Activated T-helper 1 cell treated with anti-CD3 and anti-CD28 coated beads, Interleukin-12 subunit alpha, Interleukin-12 subunit beta, Interleukin-2, Interleukin-4 antibody, amounts not matched to agents 30 ng/mL and 10 ng/mL and 1 ng/mL, durations not matched to agents 14 hours and 24 hours and 36 hours (primary cell): ENCODE results near the gene FAM187B. TPM values are rescaled to one million over a fixed set of nuclear protein-coding genes. Genes with fewer than 3 reads are reported as not detected.
"Not testable (repeated sequence)": the region's sequence is repeated elsewhere in the genome, so short reads cannot be mapped to it uniquely, and the experiment has no call there.

Source experiments
- DNase-seq: peaks from one replicate; pipeline ENCODE4 v3.0.0; 2021; ENCODE audit warnings: low spot score
- H3K27ac Mint-ChIP-seq: one replicate; pipeline ENCODE4 v1.8.0; 2021; ENCODE audit warnings: mild to moderate bottlenecking, mixed read lengths
- H3K27me3 Mint-ChIP-seq: one replicate; pipeline ENCODE4 v1.8.0; 2022; ENCODE audit warnings: mild to moderate bottlenecking, moderate library complexity, mixed read lengths; ENCODE audit not compliant: insufficient read depth
- H3K36me3 Mint-ChIP-seq: one replicate; pipeline ENCODE4 v1.8.0; 2021; ENCODE audit warnings: low read depth, mixed read lengths
- H3K4me1 Mint-ChIP-seq: one replicate; pipeline ENCODE4 v1.8.0; 2021; ENCODE audit warnings: low read depth, mixed read lengths
- H3K4me3 Mint-ChIP-seq: one replicate; pipeline ENCODE4 v1.8.0; 2021; ENCODE audit warnings: mild to moderate bottlenecking, moderate library complexity, mixed read lengths
- H3K9me3 Mint-ChIP-seq: one replicate; pipeline ENCODE4 v1.8.0; 2021; ENCODE audit warnings: mixed read lengths
- intact Hi-C: fragments of 100-400 bp; cut with micrococcal nuclease; formaldehyde crosslinking; loops from one replicate; pipeline ENCODE4 v1.15.1; 2024
- total RNA-seq: library from RNA; stranded (reverse); gene quantifications from 2 replicates; pipeline ENCODE4 v1.2.3, GENCODE V29; 2022

The FAM187B gene
- total RNA-seq, 1 donor from 2014 or later, result not detected

DNA sequence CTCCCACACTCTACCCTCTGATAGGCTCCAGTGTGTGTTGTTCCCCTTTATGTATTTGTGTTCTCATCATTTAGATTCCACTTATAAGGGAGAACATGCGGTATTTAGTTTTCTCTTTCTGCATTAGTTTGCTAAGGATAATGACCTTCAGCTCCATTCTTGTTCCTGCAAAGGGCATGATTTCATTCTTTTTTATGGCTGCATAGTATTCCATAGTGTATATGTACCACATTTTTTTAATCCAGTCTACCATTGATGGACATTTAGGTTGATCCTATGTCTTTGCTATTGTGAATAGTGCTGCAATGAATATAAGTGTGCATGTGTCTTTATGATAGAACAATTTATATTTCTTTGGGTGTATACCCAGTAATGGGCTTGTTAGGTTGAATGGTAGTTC lies 11.1 kb upstream of the FAM187B start:
- Mint-ChIP-seq H3K27me3 (peaks cover 16% of the 10 kb centered on the region), H3K4me1 (peaks cover 17% of the 10 kb centered on the region), H3K9me3 (peaks cover 31% of the 10 kb centered on the region)
- DNase-seq, H3K36me3 Mint-ChIP-seq, H3K27ac Mint-ChIP-seq, H3K4me3 Mint-ChIP-seq, intact Hi-C loops: not testable (repeated sequence)

DNA sequence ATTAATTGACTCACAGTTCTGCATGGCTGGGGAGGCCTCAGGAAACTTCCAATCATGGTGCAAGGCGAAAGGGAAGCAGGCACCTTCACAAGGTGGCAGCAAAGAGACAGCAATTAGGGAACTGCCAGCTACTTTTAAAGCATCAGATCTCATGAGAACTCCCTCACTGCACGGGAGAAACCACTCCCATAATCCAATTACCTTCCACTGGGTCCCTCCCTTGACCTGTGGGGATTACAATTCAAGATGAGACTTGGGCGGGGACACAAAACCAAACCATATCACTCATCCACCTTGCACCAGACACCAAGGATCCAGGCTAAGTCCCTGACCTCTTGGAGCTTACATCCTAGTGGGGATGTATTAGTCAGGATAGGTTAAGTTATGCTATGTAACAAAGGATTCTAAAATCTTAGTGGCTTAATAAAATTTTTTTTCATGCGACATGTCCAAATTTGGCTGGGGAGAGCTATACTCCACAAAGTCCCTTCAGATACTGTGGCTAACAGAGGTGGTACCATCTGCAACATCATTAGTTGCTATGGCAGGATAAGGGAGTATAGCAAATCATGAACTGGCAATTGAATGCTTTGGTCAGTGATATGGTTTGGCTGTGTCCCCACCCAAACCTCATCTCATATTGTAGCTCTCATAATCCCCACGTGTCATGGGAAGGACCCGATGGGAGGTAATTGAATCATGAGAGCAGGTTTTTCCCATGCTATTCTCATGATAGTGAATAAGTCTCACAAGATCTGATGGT lies 8.3 kb upstream of the FAM187B start:
- H3K36me3 Mint-ChIP-seq, result peaks cover 7% of the 10 kb centered on the region
- no peak for DNase-seq

GRCh38 chr19:35232912-35233311 lies 4.4 kb upstream of the FAM187B start:
- H3K4me3 Mint-ChIP-seq, result no peak overlapping the region
- no peaks in the 10 kb centered on the region for H3K36me3 Mint-ChIP-seq
- peaks cover 4% of the 10 kb centered on the region for H3K4me1 Mint-ChIP-seq
- no peak for DNase-seq
- intact Hi-C loops, result no loop called here
- no peak overlapping the region for H3K27ac Mint-ChIP-seq
- peaks cover 7% of the 10 kb centered on the region for H3K27me3 Mint-ChIP-seq
- no peaks in the 10 kb centered on the region for H3K9me3 Mint-ChIP-seq

More for the DNA sequence above, 8.3 kb upstream of the FAM187B start:
- H3K4me1 Mint-ChIP-seq, result peaks cover 17% of the 10 kb centered on the region
- peaks cover 7% of the 10 kb centered on the region for H3K27me3 Mint-ChIP-seq
- intact Hi-C loops, result no loop called here
- H3K4me3 Mint-ChIP-seq, result no peak overlapping the region
- peaks cover 20% of the 10 kb centered on the region for H3K9me3 Mint-ChIP-seq
- no peak overlapping the region for H3K27ac Mint-ChIP-seq

GRCh38 chr19:35231956-35232645 lies 3.6 kb upstream of the FAM187B start:
- Mint-ChIP-seq H3K9me3 (no peaks in the 10 kb centered on the region), H3K27ac (no peak overlapping the region), H3K4me1 (peaks cover 4% of the 10 kb centered on the region), H3K27me3 (peaks cover 7% of the 10 kb centered on the region), H3K4me3 (no peak overlapping the region), H3K36me3 (no peaks in the 10 kb centered on the region)
- intact Hi-C loops, result no loop called here
- DNase-seq, result no peak

DNA sequence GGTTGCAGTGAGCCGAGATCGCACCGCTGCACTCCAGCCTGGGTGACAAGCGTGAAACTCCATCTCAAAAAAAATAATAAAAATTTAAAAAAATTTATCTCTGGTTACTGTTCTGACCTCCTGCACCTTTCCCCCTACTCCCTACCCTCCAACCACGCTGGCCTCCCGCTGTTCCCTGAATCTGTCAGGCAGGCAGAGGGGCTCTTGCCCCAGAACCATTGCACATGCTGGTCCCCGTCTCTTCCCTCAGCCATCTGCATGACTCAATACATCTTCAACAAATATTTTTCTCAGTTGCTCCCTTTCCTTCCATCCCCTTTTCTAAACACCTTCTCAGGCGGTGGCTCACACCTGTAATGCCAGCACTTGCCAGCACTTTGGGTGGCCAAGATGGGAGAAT lies 1.1 kb upstream of the FAM187B start:
- Mint-ChIP-seq H3K4me3 (no peak overlapping the region), H3K4me1 (no peaks in the 10 kb centered on the region), H3K36me3 (no peaks in the 10 kb centered on the region), H3K9me3 (no peaks in the 10 kb centered on the region), H3K27me3 (peaks cover 9% of the 10 kb centered on the region), H3K27ac (no peak overlapping the region)
- intact Hi-C loops, result no loop called here
- no peak for DNase-seq

DNA sequence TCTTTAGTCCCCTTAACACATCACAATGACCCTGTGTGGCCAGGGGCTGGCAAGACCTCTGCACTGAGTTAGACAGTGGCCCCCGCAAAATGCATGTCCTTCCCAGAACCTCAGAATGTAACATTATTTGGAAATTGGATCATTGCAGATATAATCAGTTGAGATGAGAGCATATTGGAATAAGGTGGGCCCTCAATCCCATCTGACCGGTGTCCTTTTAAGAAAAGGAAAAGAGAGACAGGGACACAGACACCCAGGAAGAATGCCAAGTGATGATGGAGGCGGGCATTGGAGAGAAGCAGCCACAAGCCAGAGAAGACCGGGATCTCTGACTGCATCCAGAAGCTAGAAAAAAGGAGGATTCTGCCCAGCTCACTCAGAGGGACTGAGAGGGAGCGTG lies 1.8 kb downstream of the FAM187B start:
- no peak overlapping the region for H3K4me3 Mint-ChIP-seq
- peaks cover 9% of the 10 kb centered on the region for H3K27me3 Mint-ChIP-seq
- H3K27ac Mint-ChIP-seq, result no peak overlapping the region
- no peaks in the 10 kb centered on the region for H3K36me3 Mint-ChIP-seq
- H3K4me1 Mint-ChIP-seq, result no peaks in the 10 kb centered on the region
- H3K9me3 Mint-ChIP-seq, result no peaks in the 10 kb centered on the region
- intact Hi-C loops, result no loop called here
- no peak for DNase-seq

GRCh38 chr19:35225951-35226350 lies 2.6 kb downstream of the FAM187B start:
- Mint-ChIP-seq H3K36me3 (no peaks in the 10 kb centered on the region), H3K9me3 (no peaks in the 10 kb centered on the region)
- no peak for DNase-seq

DNA sequence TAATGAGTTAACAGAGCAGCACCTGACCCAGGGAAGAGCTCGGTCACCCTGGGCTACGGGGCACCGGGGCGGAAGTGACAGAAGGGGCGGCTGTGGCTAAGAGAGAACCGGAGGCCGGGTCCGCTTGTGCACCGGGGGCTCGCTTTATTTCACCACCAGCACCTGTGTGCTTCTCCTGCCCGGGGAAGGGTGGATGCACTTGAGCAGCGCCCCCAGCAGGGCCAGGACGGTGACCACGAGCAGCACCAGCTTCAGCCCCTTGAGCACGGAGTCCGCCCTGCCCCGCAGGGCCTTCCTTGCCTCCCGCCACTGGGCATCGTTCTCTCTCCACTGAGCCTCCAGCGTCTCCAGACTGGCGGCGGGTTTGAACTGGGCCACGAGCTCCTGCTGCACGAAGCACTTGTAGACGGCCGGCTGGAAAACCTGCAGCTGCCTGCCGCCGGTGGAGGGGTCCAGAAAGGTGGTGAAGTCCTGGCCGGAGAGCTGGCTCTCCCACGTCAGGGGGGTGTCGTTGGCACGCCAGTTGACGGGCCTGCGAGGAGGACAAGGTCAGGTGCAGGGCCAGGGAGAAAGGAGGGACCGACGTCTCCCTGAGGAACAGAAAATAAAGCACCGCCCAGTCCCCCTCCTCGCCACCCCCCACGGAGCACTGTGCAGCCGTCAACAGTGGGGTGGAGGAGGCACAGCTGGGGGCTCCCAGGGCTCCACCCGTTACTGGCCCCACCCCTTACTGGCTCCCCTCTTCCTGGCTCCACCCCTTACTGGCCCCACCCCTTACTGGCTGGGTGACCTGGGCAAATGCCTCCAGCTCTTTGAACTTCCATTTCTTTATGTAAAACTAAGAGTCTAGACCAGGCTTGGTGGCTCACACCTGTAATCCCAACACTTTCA lies 3.6 kb downstream of the FAM187B start:
- H3K4me1 Mint-ChIP-seq, result no peaks in the 10 kb centered on the region
- H3K27me3 Mint-ChIP-seq, result peaks cover 6% of the 10 kb centered on the region
- no peak overlapping the region for H3K4me3 Mint-ChIP-seq
- no peak for DNase-seq
- intact Hi-C loops, result no loop called here
- H3K9me3 Mint-ChIP-seq, result no peaks in the 10 kb centered on the region
- H3K27ac Mint-ChIP-seq, result no peak overlapping the region
- H3K36me3 Mint-ChIP-seq, result no peaks in the 10 kb centered on the region

More at GRCh38 chr19:35225951-35226350, 2.6 kb downstream of the FAM187B start:
- no peak overlapping the region for H3K27ac Mint-ChIP-seq
- H3K4me1 Mint-ChIP-seq, result no peaks in the 10 kb centered on the region
- intact Hi-C loops, result no loop called here
- peaks cover 9% of the 10 kb centered on the region for H3K27me3 Mint-ChIP-seq
- H3K4me3 Mint-ChIP-seq, result no peak overlapping the region

- intact Hi-C loops, result no loop called here
- Mint-ChIP-seq H3K27me3 (peaks cover 4% of the 10 kb centered on the region), H3K9me3 (peaks cover 5% of the 10 kb centered on the region), H3K36me3 (no peaks in the 10 kb centered on the region), H3K27ac (no peak overlapping the region), H3K4me3 (no peak overlapping the region), H3K4me1 (no peaks in the 10 kb centered on the region)
- DNase-seq, result no peak
Measured at GRCh38 chr19:35223862-35224505, 4.6 kb downstream of the FAM187B start.

DNA sequence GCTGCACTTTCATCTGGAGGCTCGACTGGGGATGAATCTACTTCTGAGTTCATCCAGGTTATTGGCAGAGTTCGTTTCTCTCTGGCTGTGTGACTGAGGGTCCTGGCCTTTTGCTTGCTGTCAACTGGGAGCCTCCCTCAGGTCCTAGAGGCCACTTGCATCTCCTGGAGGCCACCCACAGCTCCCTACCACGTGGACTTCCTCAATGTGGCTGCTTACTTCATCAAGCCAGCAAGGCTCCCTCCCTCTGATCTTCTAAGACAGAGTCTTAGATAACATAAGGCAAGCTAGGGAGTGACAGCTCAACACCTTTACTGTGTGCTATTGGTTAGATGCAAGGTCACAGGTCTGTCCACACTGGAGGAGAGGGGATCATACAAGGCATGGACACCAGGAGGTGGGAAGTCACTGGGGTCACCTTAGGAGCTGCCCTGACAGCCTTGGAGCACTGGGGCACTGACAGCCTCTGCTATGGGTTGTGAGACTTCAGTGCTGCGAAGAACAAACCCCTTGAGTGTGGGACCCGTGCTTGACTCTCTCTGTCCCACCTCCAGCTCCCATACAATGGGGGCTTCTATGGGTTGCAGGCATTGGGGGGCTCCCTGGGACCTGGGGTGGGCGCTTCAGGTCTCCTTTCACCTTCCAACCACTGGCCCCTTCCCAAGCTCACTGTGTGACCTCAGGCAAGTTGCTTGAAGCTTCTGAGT lies 5.3 kb downstream of the FAM187B start:
- H3K27me3 Mint-ChIP-seq, result peaks cover 4% of the 10 kb centered on the region
- no peaks in the 10 kb centered on the region for H3K36me3 Mint-ChIP-seq
- no peak overlapping the region for H3K27ac Mint-ChIP-seq
- DNase-seq, result no peak
- intact Hi-C loops, result no loop called here
- no peak overlapping the region for H3K4me3 Mint-ChIP-seq
- no peaks in the 10 kb centered on the region for H3K4me1 Mint-ChIP-seq
- H3K9me3 Mint-ChIP-seq, result peaks cover 5% of the 10 kb centered on the region

- H3K27me3 Mint-ChIP-seq, result peaks cover 4% of the 10 kb centered on the region
- no peaks in the 10 kb centered on the region for H3K4me1 Mint-ChIP-seq
- no peak for DNase-seq
- no peaks in the 10 kb centered on the region for H3K36me3 Mint-ChIP-seq
- H3K9me3 Mint-ChIP-seq, result peaks cover 5% of the 10 kb centered on the region
- no peak overlapping the region for H3K4me3 Mint-ChIP-seq
- intact Hi-C loops, result no loop called here
- H3K27ac Mint-ChIP-seq, result peak overlapping the region; percentile 65
Measured at GRCh38 chr19:35222373-35223015, 6.0 kb downstream of the FAM187B start.
